Uterus (tissue), 2 donors: ENCODE measurements around the gene C2orf92.

Experiments
- CTCF ChIP-seq, 4 experiments: fragments of 200-600 bp in 2 of 4; fragments of 450-650 bp in 2 of 4; sonication (generic) in 2 of 4; IDR thresholded peaks; one replicate each; pipeline ENCODE4 v1.5.1; 2016 to 2019; ENCODE audit warnings: antibody characterized with exemption in 4 of 4, mild to moderate bottlenecking in 2 of 4, moderate library complexity in 1 of 4
- POLR2A ChIP-seq, 2 donors: fragments of 450-650 bp; IDR thresholded peaks; one replicate each; pipeline ENCODE4 v1.6.1; 2016; ENCODE audit warnings: antibody characterized with exemption in 2 of 2, mild to moderate bottlenecking in 1 of 2, moderate library complexity in 1 of 2

- no peak for TF ChIP-seq POLR2A (IDR thresholded peaks at IDR 0.05)
- no peak for TF ChIP-seq CTCF (IDR thresholded peaks at IDR 0.05)
These were observed 47.4 kb downstream of the C2orf92 start for GRCh38 chr2:97716695-97717612.
